PC-9 (cell line): ENCODE data around the gene ARHGAP6. TPM values are rescaled to one million over a fixed set of nuclear protein-coding genes. Genes with fewer than 3 reads are reported as not detected.

ENCODE experiments used
- BruUV-seq: library from RNA; stranded (reverse); fragments of 400-500 nt; replicated peaks from 2 replicates; lab custom pipeline; 2021; lab: Mats Ljungman, UMichigan
- CTCF ChIA-PET: fragments of 300-600 bp; sonication (Branson Sonifier 250); formaldehyde crosslinking; loops from one replicate; lab custom pipeline; 2022; ENCODE audit warnings: antibody characterized with exemption; lab: Charles Lee
- POLR2A ChIA-PET: fragments of 300-600 bp; sonication (Branson Sonifier 250); formaldehyde crosslinking; loops from one replicate; lab custom pipeline; 2022; ENCODE audit warnings: antibody characterized with exemption; ENCODE audit not compliant: unreplicated experiment; lab: Charles Lee
- DNase-seq, 2 experiments: peaks; one replicate each; pipeline versions ENCODE4 v3.0.0 to v3.0.0-alpha.2; 2015 to 2022; ENCODE audit warnings: mixed read lengths in 1 of 2
- H2AFZ ChIP-seq: fragments of 200-600 bp; sonication (generic); 2 replicates; pipeline ENCODE4 v1.8.1; 2017; ENCODE audit warnings: antibody characterized with exemption
- H3F3A ChIP-seq: fragments of 200-600 bp; sonication (generic); 2 replicates; pipeline ENCODE4 v1.8.1; 2017; ENCODE audit warnings: antibody characterized with exemption, mild to moderate bottlenecking, low read depth; ENCODE audit not compliant: insufficient read depth
- H3K27ac ChIP-seq: fragments of 200-600 bp; sonication (generic); 2 replicates; pipeline ENCODE4 v1.6.1; 2016; ENCODE audit warnings: mixed run types
- H3K27me3 ChIP-seq: fragments of 200-600 bp; sonication (generic); 2 replicates; pipeline ENCODE4 v1.6.1; 2016; ENCODE audit warnings: low read depth, mixed run types; ENCODE audit not compliant: insufficient read depth
- H3K36me3 ChIP-seq: fragments of 200-600 bp; sonication (generic); 2 replicates; pipeline ENCODE4 v1.6.1; 2016; ENCODE audit warnings: low read depth, mixed run types
- H3K4me1 ChIP-seq: fragments of 200-600 bp; sonication (generic); replicated peaks from 2 replicates; pipeline ENCODE4 v1.6.1; 2016; ENCODE audit warnings: mixed run types; ENCODE audit not compliant: insufficient read depth
- H3K4me2 ChIP-seq: fragments of 200-600 bp; sonication (generic); 2 replicates; pipeline ENCODE4 v1.6.1; 2017; ENCODE audit warnings: mixed run types
- H3K4me3 ChIP-seq: fragments of 200-600 bp; sonication (generic); 2 replicates; pipeline ENCODE4 v1.6.1; 2016; ENCODE audit warnings: mixed run types
- H3K79me2 ChIP-seq: fragments of 200-600 bp; sonication (generic); 2 replicates; pipeline ENCODE4 v1.6.1; 2017; ENCODE audit warnings: low read depth, mixed run types
- H3K9me2 ChIP-seq: fragments of 200-600 bp; sonication (generic); 2 replicates; pipeline ENCODE4 v1.8.1; 2017; ENCODE audit warnings: mild to moderate bottlenecking; ENCODE audit not compliant: insufficient read depth
- H3K9me3 ChIP-seq: fragments of 200-600 bp; sonication (generic); 2 replicates; pipeline ENCODE4 v1.8.1; 2016; ENCODE audit warnings: low read depth; ENCODE audit not compliant: insufficient read depth
- H4K20me1 ChIP-seq: fragments of 200-600 bp; sonication (generic); 2 replicates; pipeline ENCODE4 v1.8.1; 2017; ENCODE audit not compliant: insufficient read depth
- EZH2 ChIP-seq: fragments of 200-600 bp; sonication (generic); IDR thresholded peaks from 2 replicates; pipeline ENCODE4 v1.8.0; 2017; ENCODE audit warnings: antibody characterized with exemption, low read depth
- intact Hi-C: fragments of 100-400 bp; cut with micrococcal nuclease; formaldehyde crosslinking; loops from one replicate; pipeline ENCODE4 v1.10.0; 2022; ENCODE audit not compliant: unreplicated experiment
- total RNA-seq: library from RNA; stranded (reverse); gene quantifications from 2 replicates; pipeline ENCODE4 v1.2.3, GENCODE V29; 2021
- TF ChIP-seq, protein P1 (sequence below): fragments of 200-600 bp; sonication (generic); conservative IDR thresholded peaks from 2 replicates; pipeline ENCODE4 v1.6.1; 2017; ENCODE audit warnings: mixed run types, antibody characterized with exemption, mild to moderate bottlenecking, moderate library complexity

ARHGAP6 gene
- total RNA-seq, 1 experiment from 2014 or later = not detected

- H3K36me3 ChIP-seq = no peaks in the 10 kb centered on the region
- ChIA-PET POLR2A (no interaction called here), CTCF (no interaction called here)
- H3K9me3 ChIP-seq = no peaks in the 10 kb centered on the region
- H3K79me2 ChIP-seq = no peaks in the 10 kb centered on the region
- H3K4me3 ChIP-seq = no peak overlapping the region
- H4K20me1 ChIP-seq = no peaks in the 10 kb centered on the region
- no peak for DNase-seq
- BruUV-seq = no TSS peak
- TF ChIP-seq EZH2 = no peak
- TF ChIP-seq, protein P1, sequence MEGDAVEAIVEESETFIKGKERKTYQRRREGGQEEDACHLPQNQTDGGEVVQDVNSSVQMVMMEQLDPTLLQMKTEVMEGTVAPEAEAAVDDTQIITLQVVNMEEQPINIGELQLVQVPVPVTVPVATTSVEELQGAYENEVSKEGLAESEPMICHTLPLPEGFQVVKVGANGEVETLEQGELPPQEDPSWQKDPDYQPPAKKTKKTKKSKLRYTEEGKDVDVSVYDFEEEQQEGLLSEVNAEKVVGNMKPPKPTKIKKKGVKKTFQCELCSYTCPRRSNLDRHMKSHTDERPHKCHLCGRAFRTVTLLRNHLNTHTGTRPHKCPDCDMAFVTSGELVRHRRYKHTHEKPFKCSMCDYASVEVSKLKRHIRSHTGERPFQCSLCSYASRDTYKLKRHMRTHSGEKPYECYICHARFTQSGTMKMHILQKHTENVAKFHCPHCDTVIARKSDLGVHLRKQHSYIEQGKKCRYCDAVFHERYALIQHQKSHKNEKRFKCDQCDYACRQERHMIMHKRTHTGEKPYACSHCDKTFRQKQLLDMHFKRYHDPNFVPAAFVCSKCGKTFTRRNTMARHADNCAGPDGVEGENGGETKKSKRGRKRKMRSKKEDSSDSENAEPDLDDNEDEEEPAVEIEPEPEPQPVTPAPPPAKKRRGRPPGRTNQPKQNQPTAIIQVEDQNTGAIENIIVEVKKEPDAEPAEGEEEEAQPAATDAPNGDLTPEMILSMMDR = no peak
- no peak overlapping the region for H2AFZ ChIP-seq
- no peak overlapping the region for H3K4me2 ChIP-seq
- H3K4me1 ChIP-seq = no peaks in the 10 kb centered on the region
- intact Hi-C loops = no loop called here
- H3K9me2 ChIP-seq = no peaks in the 10 kb centered on the region
- no peaks in the 10 kb centered on the region for H3K27me3 ChIP-seq
- no peaks in the 10 kb centered on the region for H3F3A ChIP-seq
- no peak overlapping the region for H3K27ac ChIP-seq
Measured at GRCh38 chrX:11484290-11484689, 181.4 kb downstream of the ARHGAP6 start.

DNA sequence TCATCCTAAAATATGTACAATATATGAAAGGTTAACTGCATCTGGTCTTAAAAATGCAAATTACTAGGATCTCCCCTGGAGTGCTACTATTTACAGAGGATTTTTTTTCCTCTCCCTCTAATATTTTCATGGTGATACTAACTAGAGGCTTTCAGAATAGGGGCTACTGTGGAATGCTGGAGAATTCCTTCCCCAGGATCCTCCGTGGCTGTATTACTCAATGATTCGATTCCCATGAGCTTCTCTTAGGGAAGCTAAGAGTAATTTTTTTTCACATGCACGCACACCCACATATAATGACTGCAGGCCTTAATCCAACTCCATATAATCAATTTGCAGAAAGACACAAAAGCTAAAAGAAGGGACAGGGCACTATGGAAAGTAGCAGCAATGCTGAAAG lies 184.7 kb downstream of the ARHGAP6 start:
- BruUV-seq = no TSS peak
- Histone ChIP-seq H3K36me3 (no peaks in the 10 kb centered on the region), H3K4me1 (no peaks in the 10 kb centered on the region), H3K9me3 (no peaks in the 10 kb centered on the region), H3K4me2 (no peak overlapping the region), H4K20me1 (no peaks in the 10 kb centered on the region), H3K4me3 (no peak overlapping the region), H2AFZ (no peak overlapping the region), H3K9me2 (no peaks in the 10 kb centered on the region), H3K27ac (no peak overlapping the region), H3F3A (no peaks in the 10 kb centered on the region), H3K27me3 (no peaks in the 10 kb centered on the region), H3K79me2 (no peaks in the 10 kb centered on the region)
- ChIA-PET POLR2A (interaction anchor here (0.6 kb wide), 1 partner anchor 577 kb away, joined by 3 read pairs; no protein-coding TSS in a partner anchor), CTCF (no interaction called here)
- TF ChIP-seq, protein P1 = no peak
- no peak for TF ChIP-seq EZH2
- intact Hi-C loops = no loop called here
- no peak for DNase-seq

DNA sequence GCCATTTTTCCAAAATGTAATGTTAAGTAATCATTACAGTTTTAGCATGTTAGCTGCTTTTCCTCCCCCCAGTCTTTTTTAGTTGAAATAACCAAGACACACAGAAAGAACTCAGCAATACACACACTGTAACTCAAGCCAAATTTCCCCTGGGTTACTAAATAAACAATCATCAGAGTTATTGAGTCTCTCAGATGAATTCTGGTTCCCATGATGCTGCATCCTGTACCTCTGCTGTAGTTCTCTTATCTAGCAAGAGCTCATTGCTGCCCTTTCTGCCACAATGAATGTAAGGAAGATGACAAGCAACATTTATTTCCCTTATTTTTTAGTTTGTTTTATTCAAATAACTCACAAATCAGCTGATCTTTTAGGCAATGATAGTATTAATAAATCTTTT lies 185.1 kb downstream of the ARHGAP6 start:
- POLR2A ChIA-PET = interaction anchor here (0.6 kb wide), 1 partner anchor 576 kb away, joined by 3 read pairs; no protein-coding TSS in a partner anchor
- no peaks in the 10 kb centered on the region for H3K9me2 ChIP-seq
- no TSS peak for BruUV-seq
- no peak overlapping the region for H3K4me3 ChIP-seq
- H3K27ac ChIP-seq = no peak overlapping the region
- DNase-seq = no peak
- H3K4me2 ChIP-seq = no peak overlapping the region
- CTCF ChIA-PET = no interaction called here
- H3K9me3 ChIP-seq = no peaks in the 10 kb centered on the region
- H3K79me2 ChIP-seq = no peaks in the 10 kb centered on the region
- H4K20me1 ChIP-seq = no peaks in the 10 kb centered on the region
- TF ChIP-seq, protein P1 = no peak
- TF ChIP-seq EZH2 = no peak
- H3F3A ChIP-seq = no peaks in the 10 kb centered on the region
- intact Hi-C loops = no loop called here
- no peaks in the 10 kb centered on the region for H3K4me1 ChIP-seq
- H3K27me3 ChIP-seq = no peaks in the 10 kb centered on the region
- H2AFZ ChIP-seq = no peak overlapping the region
- no peaks in the 10 kb centered on the region for H3K36me3 ChIP-seq
